GM18867 (cell line): ENCODE results near the gene ERMP1.
"Not testable (repeated sequence)": the region's sequence is repeated elsewhere in the genome, so short reads cannot be mapped to it uniquely, and the experiment has no call there.

ENCODE experiments used
- ATAC-seq: cut with Tn5 transposase; IDR thresholded peaks from one replicate; pipeline ENCODE4 v1.9.1; 2021; ENCODE audit warnings: mild to moderate bottlenecking, moderate library complexity; ENCODE audit not compliant: unreplicated experiment

The ERMP1 gene

GRCh38 chr9:5832538-5833529, at the start of gene ERMP1:
ERMP1 (minus strand) TSS chr9:5833117; CDS start chr9:5833027, 90 bp downstream.
- ATAC-seq: peak; percentile 85

DNA sequence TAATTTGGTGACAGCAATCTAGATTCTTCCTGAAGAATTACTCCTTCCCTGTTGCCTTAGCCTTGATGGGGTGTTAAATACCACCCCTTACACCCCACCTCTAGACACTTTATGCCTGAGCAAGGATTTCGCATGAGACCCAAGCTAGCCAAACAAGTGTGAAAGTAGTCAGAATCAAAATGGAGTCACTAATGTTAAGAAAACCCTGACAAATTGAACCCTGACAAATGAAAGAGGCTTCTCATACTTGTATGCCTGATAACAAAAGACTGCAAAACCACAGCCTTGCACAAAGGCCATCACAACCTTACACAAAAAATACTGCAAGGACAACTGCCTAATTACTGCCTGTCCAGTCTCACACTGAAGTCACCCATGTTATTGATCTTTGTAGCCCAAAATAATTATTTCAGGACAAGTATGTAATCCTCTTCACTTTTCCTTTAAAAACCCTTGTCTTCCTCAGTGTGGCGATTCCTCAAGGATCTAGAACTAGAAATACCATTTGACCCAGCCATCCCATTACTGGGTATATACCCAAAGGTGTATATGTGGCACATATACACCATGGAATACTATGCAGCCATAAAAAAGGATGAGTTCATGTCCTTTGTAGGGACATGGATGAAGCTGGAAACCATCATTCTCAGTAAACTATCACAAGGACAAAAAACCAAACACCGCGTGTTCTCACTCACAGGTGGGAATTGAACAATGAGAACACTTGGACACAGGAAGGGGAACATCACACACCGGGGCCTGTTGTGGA, 49.5 kb upstream of the ERMP1 start:
- ATAC-seq: not testable (repeated sequence)

GRCh38 chr9:5879419-5880181, 46.7 kb upstream of the ERMP1 start:
- ATAC-seq: no peak

GRCh38 chr9:5876711-5877110, 43.8 kb upstream of the ERMP1 start:
- no peak for ATAC-seq

DNA sequence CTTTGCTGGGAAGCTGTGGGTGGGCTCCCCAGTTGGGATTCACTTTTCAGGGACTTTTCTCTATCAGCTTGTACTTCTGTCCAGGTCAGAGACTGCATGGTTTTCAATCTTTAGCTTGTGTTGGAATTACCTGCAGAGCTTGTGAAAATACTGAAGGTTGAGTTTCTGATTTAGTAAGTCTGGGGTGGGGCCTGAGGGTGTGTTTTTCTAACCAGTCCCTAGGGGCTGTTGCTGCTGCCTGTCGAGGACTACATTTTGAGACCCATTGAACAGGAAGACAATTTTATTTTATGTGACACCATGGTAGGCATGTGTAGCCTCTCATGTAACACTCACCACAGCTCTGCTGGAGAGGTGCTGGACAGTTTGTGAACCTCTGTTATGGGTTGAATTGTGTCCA, 43.1 kb upstream of the ERMP1 start:
- ATAC-seq: no peak

DNA sequence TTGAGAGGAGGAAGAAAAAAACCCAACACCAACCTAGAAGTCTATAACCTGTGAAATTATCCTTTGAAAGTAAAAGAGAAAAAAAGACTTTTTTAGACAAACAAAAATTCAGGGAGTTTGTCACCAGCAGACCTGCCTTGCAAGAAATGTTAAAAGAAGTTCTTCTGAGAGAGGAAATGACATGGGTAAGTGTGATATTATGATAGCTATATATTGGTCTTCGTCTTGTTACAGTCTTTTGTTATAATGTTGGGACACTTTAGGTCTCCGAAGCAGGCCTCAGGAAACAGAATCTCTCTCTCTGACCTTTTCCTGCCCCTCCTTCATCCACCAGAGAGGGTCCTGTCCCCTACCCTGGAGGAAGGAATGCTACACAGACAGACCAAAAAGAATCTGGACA, 41.1 kb upstream of the ERMP1 start:
- ATAC-seq: no peak

- ATAC-seq: no peak
Observed at GRCh38 chr9:5873439-5873838, 40.5 kb upstream of the ERMP1 start.

- no peak for ATAC-seq
Observed at GRCh38 chr9:5872511-5872910, 39.6 kb upstream of the ERMP1 start.

DNA sequence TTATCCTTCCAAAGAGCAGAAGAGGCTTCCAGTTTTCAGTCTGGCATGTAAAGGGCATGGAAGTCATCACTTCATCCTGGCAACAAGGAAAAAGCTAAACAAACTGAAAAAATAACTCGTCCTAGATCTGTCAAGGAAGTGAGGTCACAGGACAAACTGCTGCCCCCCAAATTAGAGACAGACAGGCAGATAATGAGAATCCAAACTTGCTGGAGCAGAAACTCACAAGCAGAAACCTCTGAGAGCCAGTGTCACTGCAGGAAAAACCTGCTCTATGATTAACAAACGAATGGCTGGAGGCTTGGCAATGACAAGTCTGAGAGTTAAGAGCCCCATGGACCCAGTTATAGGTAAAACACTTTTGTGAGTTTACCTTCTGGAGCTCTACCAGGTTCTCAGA, 38.9 kb upstream of the ERMP1 start:
- no peak for ATAC-seq

- no peak for ATAC-seq
Observed at GRCh38 chr9:5870691-5871090, 37.8 kb upstream of the ERMP1 start.

DNA sequence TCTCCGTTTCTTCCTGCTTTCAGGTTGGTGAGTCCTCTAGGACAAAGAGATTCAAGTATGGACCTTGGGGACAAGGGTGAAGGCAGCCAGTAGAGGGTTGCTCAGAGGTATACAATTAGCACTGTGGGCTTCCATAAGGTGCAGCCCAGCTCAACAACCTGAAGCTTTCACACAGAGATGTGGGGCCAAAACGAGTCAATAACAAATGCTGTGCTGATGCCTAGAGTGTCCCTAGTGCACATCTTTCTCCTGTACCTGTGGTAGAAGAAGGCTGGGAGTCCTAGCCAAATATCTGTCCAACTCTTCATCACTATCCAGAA, 37.1 kb upstream of the ERMP1 start:
- ATAC-seq: no peak

- ATAC-seq: no peak
Observed at GRCh38 chr9:5869315-5870019, 36.5 kb upstream of the ERMP1 start.

GRCh38 chr9:5868235-5868634, 35.3 kb upstream of the ERMP1 start:
- no peak for ATAC-seq

DNA sequence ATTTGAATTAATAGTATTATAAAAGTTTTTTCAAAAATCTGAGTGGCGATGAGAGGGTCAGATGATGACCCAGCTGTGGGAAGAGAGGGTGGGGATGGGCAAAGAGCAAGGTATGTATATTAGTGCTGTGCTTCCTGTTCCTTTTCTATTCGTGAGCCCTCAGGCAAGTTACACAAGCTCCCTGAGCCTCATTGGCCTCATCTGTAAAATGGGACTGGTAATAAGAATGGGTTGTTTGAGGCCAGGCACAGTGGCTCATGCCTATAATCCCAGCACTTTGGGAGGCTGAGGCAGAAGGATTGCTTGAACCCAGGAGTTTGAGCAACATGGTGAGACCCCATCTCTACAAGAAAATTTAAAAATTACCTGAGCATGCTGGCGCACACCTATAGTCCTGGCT, 33.8 kb upstream of the ERMP1 start:
- no peak for ATAC-seq

GRCh38 chr9:5866272-5866671, 33.4 kb upstream of the ERMP1 start:
- ATAC-seq: no peak

GRCh38 chr9:5864446-5864845, 31.5 kb upstream of the ERMP1 start:
- no peak for ATAC-seq

- ATAC-seq: no peak
Observed at GRCh38 chr9:5863092-5863746, 30.3 kb upstream of the ERMP1 start.

GRCh38 chr9:5858833-5859232, 25.9 kb upstream of the ERMP1 start:
- ATAC-seq: no peak

DNA sequence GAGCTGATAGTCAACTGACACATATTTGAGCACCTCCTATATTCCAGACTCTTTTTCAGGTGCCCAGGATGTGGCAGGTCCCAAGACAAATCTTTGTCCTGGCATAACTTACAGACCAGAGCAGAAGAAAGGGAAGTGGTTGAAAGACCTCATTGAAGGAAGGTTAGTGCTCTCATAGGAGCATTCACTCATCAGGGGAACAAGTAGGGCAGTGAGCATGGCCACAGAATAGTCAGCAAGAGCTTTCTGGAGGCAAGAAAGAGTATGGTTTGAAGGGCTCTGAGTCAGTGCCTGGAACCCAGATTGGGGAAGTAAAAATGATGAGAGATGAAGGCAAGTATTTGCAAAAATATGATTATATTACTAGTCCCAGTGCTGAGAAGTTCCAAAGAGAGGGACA, 25.0 kb upstream of the ERMP1 start:
- no peak for ATAC-seq
